Fibroblast of mammary gland (primary cell): ENCODE data around the gene CADM1.

Source experiments
- DNase-seq: peaks from one replicate; pipeline ENCODE4 v3.0.0-alpha.2; 2010; ENCODE audit warnings: low read depth
- H3K4me3 ChIP-seq: 2 replicates; pipeline ENCODE4 v1.5.1; 2011; ENCODE audit warnings: low read depth, mild to moderate bottlenecking, low read length, moderate library complexity; ENCODE audit not compliant: control insufficient read depth
- CTCF ChIP-seq: conservative IDR thresholded peaks from 2 replicates; pipeline ENCODE4 v1.5.1; 2011; ENCODE audit warnings: low read depth, low read length, inconsistent platforms; ENCODE audit not compliant: control insufficient read depth, insufficient read depth

Gene CADM1

GRCh38 chr11:115153731-115154354 is 350.4 kb downstream of the CADM1 start:
- H3K4me3 ChIP-seq: no peak overlapping the region
- no peak for DNase-seq
- TF ChIP-seq CTCF: no peak

GRCh38 chr11:115153135-115153534 is 351.1 kb downstream of the CADM1 start:
- TF ChIP-seq CTCF: no peak
- no peak for DNase-seq
- no peak overlapping the region for H3K4me3 ChIP-seq

- H3K4me3 ChIP-seq: no peak overlapping the region
Measured at GRCh38 chr11:115151010-115151409, 353.2 kb downstream of the CADM1 start.

GRCh38 chr11:115148691-115149090 is 355.5 kb downstream of the CADM1 start:
- no peak for TF ChIP-seq CTCF
- no peak overlapping the region for H3K4me3 ChIP-seq
- DNase-seq: no peak

More at GRCh38 chr11:115151010-115151409, 353.2 kb downstream of the CADM1 start:
- TF ChIP-seq CTCF: no peak
- DNase-seq: no peak

GRCh38 chr11:115148101-115148500 is 356.1 kb downstream of the CADM1 start:
- no peak for DNase-seq
- no peak overlapping the region for H3K4me3 ChIP-seq
- no peak for TF ChIP-seq CTCF

GRCh38 chr11:115147243-115147807 is 356.9 kb downstream of the CADM1 start:
- DNase-seq: no peak
- no peak overlapping the region for H3K4me3 ChIP-seq
- TF ChIP-seq CTCF: no peak
